ENCODE results near the gene CNTRL. TPM values are rescaled to one million over a fixed set of nuclear protein-coding genes. Genes with fewer than 3 reads are reported as not detected.

Gene CNTRL, protein sequence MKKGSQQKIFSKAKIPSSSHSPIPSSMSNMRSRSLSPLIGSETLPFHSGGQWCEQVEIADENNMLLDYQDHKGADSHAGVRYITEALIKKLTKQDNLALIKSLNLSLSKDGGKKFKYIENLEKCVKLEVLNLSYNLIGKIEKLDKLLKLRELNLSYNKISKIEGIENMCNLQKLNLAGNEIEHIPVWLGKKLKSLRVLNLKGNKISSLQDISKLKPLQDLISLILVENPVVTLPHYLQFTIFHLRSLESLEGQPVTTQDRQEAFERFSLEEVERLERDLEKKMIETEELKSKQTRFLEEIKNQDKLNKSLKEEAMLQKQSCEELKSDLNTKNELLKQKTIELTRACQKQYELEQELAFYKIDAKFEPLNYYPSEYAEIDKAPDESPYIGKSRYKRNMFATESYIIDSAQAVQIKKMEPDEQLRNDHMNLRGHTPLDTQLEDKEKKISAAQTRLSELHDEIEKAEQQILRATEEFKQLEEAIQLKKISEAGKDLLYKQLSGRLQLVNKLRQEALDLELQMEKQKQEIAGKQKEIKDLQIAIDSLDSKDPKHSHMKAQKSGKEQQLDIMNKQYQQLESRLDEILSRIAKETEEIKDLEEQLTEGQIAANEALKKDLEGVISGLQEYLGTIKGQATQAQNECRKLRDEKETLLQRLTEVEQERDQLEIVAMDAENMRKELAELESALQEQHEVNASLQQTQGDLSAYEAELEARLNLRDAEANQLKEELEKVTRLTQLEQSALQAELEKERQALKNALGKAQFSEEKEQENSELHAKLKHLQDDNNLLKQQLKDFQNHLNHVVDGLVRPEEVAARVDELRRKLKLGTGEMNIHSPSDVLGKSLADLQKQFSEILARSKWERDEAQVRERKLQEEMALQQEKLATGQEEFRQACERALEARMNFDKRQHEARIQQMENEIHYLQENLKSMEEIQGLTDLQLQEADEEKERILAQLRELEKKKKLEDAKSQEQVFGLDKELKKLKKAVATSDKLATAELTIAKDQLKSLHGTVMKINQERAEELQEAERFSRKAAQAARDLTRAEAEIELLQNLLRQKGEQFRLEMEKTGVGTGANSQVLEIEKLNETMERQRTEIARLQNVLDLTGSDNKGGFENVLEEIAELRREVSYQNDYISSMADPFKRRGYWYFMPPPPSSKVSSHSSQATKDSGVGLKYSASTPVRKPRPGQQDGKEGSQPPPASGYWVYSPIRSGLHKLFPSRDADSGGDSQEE (N-terminal part only)
- total RNA-seq (2022; extraction: Qiagen RNA extraction; ENCODE audit: low read depth) = 5.0 to 8.0 TPM (median 6.8 TPM) in 5 replicates

DNA sequence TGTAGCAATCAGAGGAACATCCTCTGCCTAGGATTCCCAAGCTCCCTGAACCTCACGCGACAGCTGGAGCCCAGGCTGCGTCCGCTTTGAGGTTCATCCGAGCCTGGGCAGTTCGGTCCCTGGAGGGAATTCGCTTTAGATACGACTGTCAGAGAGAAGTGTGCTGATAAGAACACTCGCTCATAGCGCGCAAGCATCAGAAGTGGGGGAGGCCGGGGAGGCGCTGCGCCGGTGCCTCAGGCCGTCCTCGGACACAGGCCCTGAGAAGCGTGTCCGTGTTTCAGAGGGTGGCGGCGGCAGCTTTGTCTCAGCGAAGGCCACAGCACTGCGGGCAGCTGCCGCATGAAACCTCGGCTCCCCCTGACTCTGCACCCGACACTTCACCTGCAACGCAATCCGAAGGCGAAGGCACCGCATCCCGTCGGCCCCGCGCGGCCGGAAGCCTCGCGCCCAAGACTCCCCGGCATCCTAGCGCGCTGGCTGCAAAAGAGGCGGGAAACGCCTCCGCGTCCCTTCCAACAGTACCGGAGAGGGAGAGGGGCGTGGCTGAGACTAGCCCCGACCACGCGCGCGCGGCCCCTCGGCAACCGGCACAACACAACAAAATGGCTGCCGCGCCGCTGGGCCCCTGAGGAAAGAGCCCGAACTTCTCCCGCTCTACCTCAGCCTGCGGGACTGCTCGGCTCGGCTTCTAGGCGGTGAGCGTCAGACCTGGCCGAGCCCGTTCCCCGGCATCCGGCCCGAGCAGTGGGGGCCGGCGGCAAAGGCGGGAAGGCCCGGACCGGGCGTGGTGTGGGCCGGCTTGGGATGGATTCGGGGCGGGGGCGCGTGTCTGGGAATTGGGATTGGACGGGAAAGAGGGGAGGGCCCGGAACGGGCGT, at the start of gene CNTRL:
Gene CNTRL (plus strand): TSS at position 586 of the 881 bp plus-strand sequence. CDS start 13,372 bp downstream, outside the sequence.

DNA sequence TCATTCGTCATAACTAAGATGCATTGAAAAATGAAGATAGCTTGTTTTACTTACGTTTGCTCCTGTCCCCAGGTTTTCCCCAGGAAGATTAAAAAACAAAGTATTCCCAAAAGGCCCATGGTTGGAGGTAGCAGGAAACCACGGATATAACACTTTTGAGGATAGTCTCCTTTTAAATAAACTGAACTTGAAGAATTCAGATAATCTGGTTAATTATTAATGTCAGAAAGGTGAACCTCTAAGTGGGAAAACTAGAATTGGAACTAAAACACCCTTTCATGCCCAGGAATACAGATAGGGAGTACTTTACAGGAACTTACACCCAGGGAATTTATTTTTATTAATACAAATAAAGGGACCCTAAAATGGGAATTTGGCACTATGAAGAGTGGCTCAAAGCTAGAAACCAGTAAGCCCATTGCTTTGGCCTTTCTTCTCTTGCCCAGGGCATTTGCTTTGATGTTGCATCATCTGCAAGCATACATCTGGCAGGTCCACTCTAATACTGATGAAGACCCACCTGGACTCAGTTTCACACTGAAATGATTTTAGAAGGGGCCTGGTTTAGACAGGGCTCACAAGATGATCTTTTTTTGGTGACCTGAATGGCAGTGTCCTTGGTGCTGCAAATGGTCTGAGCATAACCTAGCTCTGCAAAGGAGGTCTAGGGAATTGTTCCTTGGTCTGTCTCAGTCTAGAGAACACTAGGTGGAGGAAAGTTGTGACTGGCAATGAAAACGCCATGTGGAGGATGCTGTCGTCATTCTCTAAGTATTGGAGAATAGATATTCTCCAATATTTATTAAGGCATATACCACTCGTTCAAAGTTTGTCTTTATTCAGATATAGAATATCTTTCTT, 24.4 kb upstream of the CNTRL start, which contains the start of gene C5:
Gene C5 (minus strand): TSS at position 148 of the 861 bp plus-strand sequence. CDS start 29 bp downstream, at position 119.

GRCh38 chr9:121201738-121202533, 127.2 kb downstream of the CNTRL start, which contains the start of gene RAB14:
RAB14 (minus strand) TSS chr9:121201869; CDS start chr9:121193412, 8,457 bp downstream.

Other genes with a start within 250 kb of the CNTRL start
- gene PSMD5, start 232.0 kb upstream of the CNTRL start, total RNA-seq (2022; extraction: Qiagen RNA extraction; ENCODE audit: low read depth) = 25.4 to 33.5 TPM (median 29.2 TPM) in 5 replicates
- gene PHF19, start 197.8 kb upstream of the CNTRL start, total RNA-seq (2022; extraction: Qiagen RNA extraction; ENCODE audit: low read depth) = 87.6 to 137 TPM (median 117 TPM) in 5 replicates
- 3.6 to 6.8 TPM (median 4.6 TPM) in 5 replicates for gene TRAF1, start 148.2 kb upstream of the CNTRL start, total RNA-seq (2022; extraction: Qiagen RNA extraction; ENCODE audit: low read depth)
- gene C5, start 24.7 kb upstream of the CNTRL start, total RNA-seq (2022; extraction: Qiagen RNA extraction; ENCODE audit: low read depth) = 8.3 to 15.6 TPM (median 13.0 TPM) in 5 replicates
- gene RAB14, start 126.9 kb downstream of the CNTRL start, total RNA-seq (2022; extraction: Qiagen RNA extraction; ENCODE audit: low read depth) = 41.5 to 49.3 TPM (median 45.8 TPM) in 5 replicates
- gene GSN, start 193.2 kb downstream of the CNTRL start, total RNA-seq (2022; extraction: Qiagen RNA extraction; ENCODE audit: low read depth) = 42.9 to 49.0 TPM (median 44.3 TPM) in 5 replicates